Transverse colon (tissue), 4 donors: Measurements from ENCODE around the gene PDLIM1.

Source experiments
- CTCF ChIP-seq, 5 experiments: fragments of 200-600 bp in 3 of 5; fragments of 450-650 bp in 2 of 5; sonication (generic) in 3 of 5; IDR thresholded peaks; 1 replicate in 2 of 5; 2 replicates in 3 of 5; pipeline ENCODE4 v1.5.1; 2016 to 2017; ENCODE audit warnings: antibody characterized with exemption in 5 of 5, inconsistent platforms in 3 of 5, mild to moderate bottlenecking in 2 of 5, moderate library complexity in 1 of 5
- EP300 ChIP-seq: sonication (generic); formaldehyde crosslinking; IDR thresholded peaks from one replicate; pipeline ENCODE4 v1.6.1; 2017; ENCODE audit warnings: antibody characterized with exemption, low read depth
- POLR2A ChIP-seq: fragments of 450-650 bp; IDR thresholded peaks from one replicate; pipeline ENCODE4 v1.6.1; 2016; ENCODE audit warnings: antibody characterized with exemption, mild to moderate bottlenecking, moderate library complexity
- POLR2AphosphoS5 ChIP-seq, 3 donors: sonication (generic); formaldehyde crosslinking; IDR thresholded peaks; one replicate each; pipeline ENCODE4 v1.6.1; 2016; ENCODE audit warnings: antibody characterized with exemption in 3 of 3

- TF ChIP-seq CTCF (IDR thresholded peaks at IDR 0.05) (no peak), EP300 (no peak), POLR2A (no peak), POLR2AphosphoS5 (IDR thresholded peaks at IDR 0.05) (no peak)
Measured at GRCh38 chr10:95261926-95262325, 28.9 kb downstream of the PDLIM1 start.
